ENCODE measurements around the gene SDC3.

SDC3 gene

DNA sequence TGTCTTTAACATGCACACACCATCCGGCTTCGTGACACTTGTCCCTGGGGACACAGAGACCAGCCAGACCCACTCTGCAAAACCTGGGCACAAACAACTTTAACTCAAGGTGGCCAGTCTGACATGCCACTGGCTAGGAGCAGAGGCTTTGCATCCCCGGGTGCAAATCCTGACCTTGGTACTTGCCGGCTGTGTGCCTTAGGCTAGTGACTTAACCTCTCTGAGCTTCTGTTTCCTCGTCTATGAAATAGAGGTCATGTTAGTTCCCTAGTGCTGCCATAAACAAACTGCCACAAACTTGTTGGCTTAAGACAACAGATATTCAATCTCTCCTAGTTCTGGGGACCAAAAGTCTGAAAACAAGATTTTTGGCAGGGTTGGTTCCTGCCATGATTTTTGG lies 60.4 kb downstream of the SDC3 start:
- Histone ChIP-seq H3K27me3 (ENCODE audit: control insufficient read depth, insufficient read depth, low read length) (no peaks in the 10 kb centered on the region), H3K9ac (no peak overlapping the region), H3K4me3 (ENCODE audit: low read depth, low read length) (no peak overlapping the region), H3K27ac (no peak overlapping the region), H3K79me2 (no peaks in the 10 kb centered on the region), H3K36me3 (ENCODE audit: control insufficient read depth, insufficient read depth, low read length) (no peaks in the 10 kb centered on the region), H3K4me2 (ENCODE audit: low read length) (no peak overlapping the region), H3K4me1 (no peaks in the 10 kb centered on the region), H3K9me3 (ENCODE audit: control insufficient read depth, low read length) (no peaks in the 10 kb centered on the region), H2AFZ (no peak overlapping the region)
- TF ChIP-seq, protein P1, sequence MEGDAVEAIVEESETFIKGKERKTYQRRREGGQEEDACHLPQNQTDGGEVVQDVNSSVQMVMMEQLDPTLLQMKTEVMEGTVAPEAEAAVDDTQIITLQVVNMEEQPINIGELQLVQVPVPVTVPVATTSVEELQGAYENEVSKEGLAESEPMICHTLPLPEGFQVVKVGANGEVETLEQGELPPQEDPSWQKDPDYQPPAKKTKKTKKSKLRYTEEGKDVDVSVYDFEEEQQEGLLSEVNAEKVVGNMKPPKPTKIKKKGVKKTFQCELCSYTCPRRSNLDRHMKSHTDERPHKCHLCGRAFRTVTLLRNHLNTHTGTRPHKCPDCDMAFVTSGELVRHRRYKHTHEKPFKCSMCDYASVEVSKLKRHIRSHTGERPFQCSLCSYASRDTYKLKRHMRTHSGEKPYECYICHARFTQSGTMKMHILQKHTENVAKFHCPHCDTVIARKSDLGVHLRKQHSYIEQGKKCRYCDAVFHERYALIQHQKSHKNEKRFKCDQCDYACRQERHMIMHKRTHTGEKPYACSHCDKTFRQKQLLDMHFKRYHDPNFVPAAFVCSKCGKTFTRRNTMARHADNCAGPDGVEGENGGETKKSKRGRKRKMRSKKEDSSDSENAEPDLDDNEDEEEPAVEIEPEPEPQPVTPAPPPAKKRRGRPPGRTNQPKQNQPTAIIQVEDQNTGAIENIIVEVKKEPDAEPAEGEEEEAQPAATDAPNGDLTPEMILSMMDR (IDR thresholded peaks at IDR 0.05), result no peak

DNA sequence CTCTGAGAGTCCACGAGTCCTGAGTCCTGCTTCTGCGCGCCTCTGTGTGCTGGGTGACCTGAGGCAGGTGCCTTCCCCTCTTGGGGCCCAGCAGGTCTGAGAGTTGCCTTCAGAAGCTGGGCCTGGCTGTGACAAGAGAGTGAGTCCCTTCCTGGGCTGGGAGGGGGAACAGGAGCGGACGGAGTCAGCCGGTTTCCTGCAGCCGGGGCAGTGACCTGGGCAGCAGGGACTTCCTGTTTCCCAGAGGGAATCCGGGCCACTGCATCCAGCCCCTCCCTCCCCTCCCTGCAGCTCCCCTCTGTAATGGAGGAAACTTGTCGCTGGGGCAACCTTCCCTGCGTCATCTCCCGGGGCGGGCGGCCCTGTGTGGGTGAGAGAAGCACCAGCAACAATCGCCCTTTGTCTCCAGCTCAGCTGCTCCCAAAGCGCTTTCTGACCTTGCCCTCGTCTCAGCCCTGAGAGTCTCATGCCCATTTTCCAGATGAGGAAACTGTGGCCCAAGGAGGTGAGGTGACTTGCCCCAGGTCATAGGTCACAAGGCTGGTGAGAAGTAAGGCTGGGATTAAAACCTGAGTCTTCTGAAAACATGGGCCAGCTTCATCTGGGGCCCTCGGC lies 61.1 kb downstream of the SDC3 start:
- Histone ChIP-seq H2AFZ (no peak overlapping the region), H3K9me3 (ENCODE audit: control insufficient read depth, low read length) (no peaks in the 10 kb centered on the region), H3K36me3 (ENCODE audit: control insufficient read depth, insufficient read depth, low read length) (no peaks in the 10 kb centered on the region), H3K79me2 (no peaks in the 10 kb centered on the region), H3K9ac (no peak overlapping the region), H3K4me1 (no peaks in the 10 kb centered on the region), H3K27me3 (ENCODE audit: control insufficient read depth, insufficient read depth, low read length) (no peaks in the 10 kb centered on the region), H3K4me3 (ENCODE audit: low read depth, low read length) (no peak overlapping the region), H3K4me2 (ENCODE audit: low read length) (no peak overlapping the region), H3K27ac (peak overlapping the region; percentile 56)
- TF ChIP-seq, protein P1 (IDR thresholded peaks at IDR 0.05), result no peak

DNA sequence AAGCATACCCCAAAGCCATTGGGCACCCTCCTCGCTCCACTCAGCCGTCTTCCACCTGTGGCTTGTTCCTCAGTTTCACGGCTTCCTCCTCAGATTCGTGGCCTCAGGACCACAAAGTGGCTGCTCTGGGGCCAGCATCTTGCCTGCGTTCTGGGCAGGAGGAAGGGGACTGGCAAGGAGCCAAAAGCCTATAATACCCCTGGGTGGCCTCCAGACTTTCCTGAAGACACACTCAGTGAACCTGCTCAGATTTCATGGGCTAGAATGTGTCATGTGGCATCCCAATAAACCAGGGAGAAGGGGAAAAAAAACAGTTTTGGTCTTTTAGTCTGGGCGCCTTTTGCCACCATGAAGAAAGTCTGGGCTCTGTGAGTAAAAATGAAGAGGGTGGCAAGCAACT lies 62.0 kb downstream of the SDC3 start:
- TF ChIP-seq, protein P1 (IDR thresholded peaks at IDR 0.05), result no peak
- no peak overlapping the region for H3K9ac ChIP-seq
- no peak overlapping the region for H3K4me2 ChIP-seq (ENCODE audit: low read length)
- no peaks in the 10 kb centered on the region for H3K36me3 ChIP-seq (ENCODE audit: control insufficient read depth, insufficient read depth, low read length)
- no peaks in the 10 kb centered on the region for H3K4me1 ChIP-seq
- no peak overlapping the region for H3K4me3 ChIP-seq (ENCODE audit: low read depth, low read length)
- H3K9me3 ChIP-seq (ENCODE audit: control insufficient read depth, low read length), result no peaks in the 10 kb centered on the region
- H3K79me2 ChIP-seq, result no peaks in the 10 kb centered on the region
- peak overlapping the region; percentile 56 for H3K27ac ChIP-seq
- H3K27me3 ChIP-seq (ENCODE audit: control insufficient read depth, insufficient read depth, low read length), result no peaks in the 10 kb centered on the region
- no peak overlapping the region for H2AFZ ChIP-seq

DNA sequence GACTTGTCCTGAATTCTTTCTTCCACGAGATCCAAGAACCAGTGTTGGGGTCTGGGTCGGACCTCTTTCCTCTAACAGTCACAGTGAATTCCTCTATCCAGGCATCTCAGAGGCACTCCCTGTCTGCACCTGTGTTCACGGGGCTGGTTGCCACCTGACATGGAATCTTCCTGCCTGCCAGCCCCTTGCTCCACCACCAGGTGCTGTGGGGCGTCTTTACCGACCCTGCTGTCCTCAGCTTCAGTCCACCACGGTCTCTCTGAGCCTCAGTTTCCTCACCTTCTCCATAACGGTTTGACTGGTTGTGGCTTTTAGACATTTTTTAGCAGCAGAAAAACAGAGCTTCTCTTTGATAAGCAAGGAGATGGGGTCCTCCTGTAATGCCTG lies 62.7 kb downstream of the SDC3 start:
- Histone ChIP-seq H3K4me1 (no peaks in the 10 kb centered on the region), H3K27me3 (ENCODE audit: control insufficient read depth, insufficient read depth, low read length) (no peaks in the 10 kb centered on the region), H3K4me2 (ENCODE audit: low read length) (no peak overlapping the region), H3K36me3 (ENCODE audit: control insufficient read depth, insufficient read depth, low read length) (no peaks in the 10 kb centered on the region), H3K9me3 (ENCODE audit: control insufficient read depth, low read length) (no peaks in the 10 kb centered on the region), H2AFZ (no peak overlapping the region), H3K27ac (no peak overlapping the region), H3K9ac (no peak overlapping the region), H3K4me3 (ENCODE audit: low read depth, low read length) (no peak overlapping the region), H3K79me2 (no peaks in the 10 kb centered on the region)
- TF ChIP-seq, protein P1 (IDR thresholded peaks at IDR 0.05), result no peak

DNA sequence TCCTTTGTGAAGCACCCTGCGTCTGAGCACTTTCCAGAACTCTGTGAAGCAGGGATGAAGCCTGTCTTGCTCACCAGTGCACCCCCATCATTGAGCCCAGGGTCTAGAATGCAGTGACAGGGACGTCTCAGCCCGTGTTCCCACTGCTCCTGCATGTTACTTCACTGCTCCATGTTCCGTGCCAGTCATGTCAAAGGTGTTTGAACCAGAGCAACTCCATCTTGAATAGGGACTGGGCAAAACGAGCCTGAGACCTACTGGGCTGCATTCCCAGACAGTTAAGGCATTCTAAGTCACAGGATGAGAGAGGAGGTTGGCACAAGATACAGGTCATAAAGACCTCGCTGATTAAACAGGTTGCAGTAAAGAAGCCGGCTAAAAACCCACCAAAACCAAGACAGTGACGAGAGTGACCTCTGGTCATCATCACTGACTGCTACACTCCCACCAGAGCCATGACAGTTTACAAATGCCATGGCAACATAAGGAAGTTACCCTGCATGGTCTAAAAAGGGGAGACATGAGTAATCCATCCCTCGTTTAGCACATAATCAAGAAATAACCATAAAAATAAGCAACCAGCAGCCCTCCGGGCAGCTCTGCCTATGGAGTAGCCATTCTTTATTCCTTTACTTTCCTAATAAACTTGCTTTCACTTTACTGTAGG lies 63.2 kb downstream of the SDC3 start:
- TF ChIP-seq, protein P1 (IDR thresholded peaks at IDR 0.05), result no peak
- H3K27me3 ChIP-seq (ENCODE audit: control insufficient read depth, insufficient read depth, low read length), result no peaks in the 10 kb centered on the region
- H3K4me1 ChIP-seq, result no peaks in the 10 kb centered on the region

More for the DNA sequence above, 63.2 kb downstream of the SDC3 start:
- Histone ChIP-seq H3K36me3 (ENCODE audit: control insufficient read depth, insufficient read depth, low read length) (no peaks in the 10 kb centered on the region), H3K9me3 (ENCODE audit: control insufficient read depth, low read length) (no peaks in the 10 kb centered on the region), H3K4me2 (ENCODE audit: low read length) (no peak overlapping the region), H3K27ac (no peak overlapping the region), H2AFZ (no peak overlapping the region), H3K79me2 (no peaks in the 10 kb centered on the region), H3K9ac (no peak overlapping the region), H3K4me3 (ENCODE audit: low read depth, low read length) (no peak overlapping the region)

All from parathyroid adenoma (tissue), 2 donors.